Measurements from ENCODE around the gene MICA.
"Not testable (repeated sequence)": the region's sequence is repeated elsewhere in the genome, so short reads cannot be mapped to it uniquely, and the experiment has no call there.

DNA sequence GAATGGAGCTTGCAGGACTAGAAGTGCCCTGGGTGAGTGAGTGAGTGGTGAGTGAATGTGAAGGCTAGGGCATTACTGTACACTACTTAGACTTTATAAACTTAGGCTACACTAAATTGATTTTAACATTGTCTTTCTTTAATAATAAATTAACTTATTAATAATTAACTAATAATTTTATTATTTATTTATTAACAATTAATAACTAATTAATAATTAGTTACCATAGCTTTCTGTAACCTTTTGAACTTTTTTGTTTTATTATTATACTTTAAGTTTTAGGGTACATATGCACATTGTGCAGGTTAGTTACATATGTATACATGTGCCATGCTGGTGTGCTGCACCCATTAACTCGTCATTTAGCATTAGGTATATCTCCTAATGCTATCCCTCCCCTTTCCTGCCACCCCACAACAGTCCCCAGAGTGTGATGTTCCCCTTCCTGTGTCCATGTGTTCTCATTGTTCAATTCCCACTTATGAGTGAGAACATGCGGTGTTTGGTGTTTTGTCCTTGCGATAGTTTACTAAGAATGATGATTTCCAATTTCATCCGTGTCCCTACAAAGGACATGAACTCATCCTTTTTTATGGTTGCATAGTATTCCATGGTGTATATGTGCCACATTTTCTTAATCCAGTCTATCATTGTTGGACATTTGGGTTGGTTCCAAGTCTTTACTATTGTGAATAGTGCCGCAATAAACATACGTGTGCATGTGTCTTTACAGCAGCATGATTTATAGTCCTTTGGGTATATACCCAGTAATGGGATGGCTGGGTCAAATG is 43.8 kb downstream of the MICA start:
- TF ChIP-seq LEF1 (IDR thresholded peaks at IDR 0.05; ENCODE audit: borderline replicate concordance); BHLHE40 (IDR thresholded peaks at IDR 0.05; ENCODE audit: borderline replicate concordance); FOXM1 (IDR thresholded peaks at IDR 0.05; ENCODE audit: borderline replicate concordance); FOXK2 (IDR thresholded peaks at IDR 0.05); NFRKB (IDR thresholded peaks at IDR 0.05): not testable (repeated sequence)

Measured in HEK293T (cell line).